A549 (cell line): ENCODE data around the gene TMEM100.

Experiments
- BCL3 ChIP-seq: fragments of >200 bp; sonication (Bioruptor Twin); formaldehyde crosslinking; IDR thresholded peaks from 3 replicates; pipeline ENCODE4 v1.6.1; 2016
- EP300 ChIP-seq, 2 experiments: fragments of >200 bp; sonication (Bioruptor Twin); formaldehyde crosslinking; IDR thresholded peaks; 2 replicates in 1 of 2; 3 replicates in 1 of 2; pipeline ENCODE4 v1.6.1; 2016 to 2017
- NR3C1 ChIP-seq: fragments of >200 bp; sonication (Bioruptor Twin); formaldehyde crosslinking; IDR thresholded peaks from 3 replicates; pipeline ENCODE4 v1.6.1; 2017
- POLR2A ChIP-seq: IDR thresholded peaks from 2 replicates; pipeline ENCODE4 v1.6.1; 2012; ENCODE audit warnings: mild to moderate bottlenecking, low read length

- TF ChIP-seq NR3C1 (no peak), EP300 (IDR thresholded peaks at IDR 0.05) (no peak), POLR2A (no peak), BCL3 (no peak)
Observed at GRCh38 chr17:55764610-55765009, 41.9 kb upstream of the TMEM100 start.
